Ovary (tissue), 9 donors: ENCODE measurements around the gene RAB37. TPM values are rescaled to one million over a fixed set of nuclear protein-coding genes. Genes with fewer than 3 reads are reported as not detected.

ENCODE experiments used
- DNase-seq, 5 donors: peaks; one replicate each; pipeline ENCODE4 v3.0.0-alpha.2; 2019 to 2020
- H3K27ac ChIP-seq, 2 donors: fragments of 200-600 bp; one replicate each; pipeline versions ENCODE4 v1.5.1 to v1.8.0; 2019 to 2022
- H3K27me3 ChIP-seq: fragments of 200-600 bp; one replicate; pipeline ENCODE4 v1.8.0; 2022
- H3K36me3 ChIP-seq: fragments of 200-600 bp; sonication (generic); one replicate; pipeline ENCODE4 v1.5.1; 2019
- H3K4me1 ChIP-seq: one replicate; pipeline ENCODE4 v1.8.1; 2013; ENCODE audit warnings: mild to moderate bottlenecking, moderate library complexity; ENCODE audit not compliant: insufficient read depth
- H3K4me3 ChIP-seq: fragments of 200-600 bp; sonication (generic); one replicate; pipeline ENCODE4 v1.5.1; 2017
- H3K9me3 ChIP-seq, 2 donors: fragments of 200-600 bp in 1 of 2; sonication (generic) in 1 of 2; one replicate each; pipeline versions ENCODE4 v1.5.1 to v1.8.1; 2013 to 2019; ENCODE audit warnings: mild to moderate bottlenecking in 1 of 2, moderate library complexity in 1 of 2
- CTCF ChIP-seq, 3 donors: fragments of 450-650 bp in 2 of 3; fragments of 200-600 bp in 1 of 3; IDR thresholded peaks; one replicate each; pipeline versions ENCODE4 v1.5.1 to v1.8.0; 2016 to 2022; ENCODE audit warnings: antibody characterized with exemption in 3 of 3, mild to moderate bottlenecking in 1 of 3
- EP300 ChIP-seq: sonication (generic); formaldehyde crosslinking; IDR thresholded peaks from one replicate; pipeline ENCODE4 v1.6.1; 2017; ENCODE audit warnings: antibody characterized with exemption
- POLR2A ChIP-seq: fragments of 450-650 bp; IDR thresholded peaks from one replicate; pipeline ENCODE4 v1.6.1; 2017; ENCODE audit warnings: antibody characterized with exemption, mild to moderate bottlenecking, moderate library complexity
- WGBS, 3 donors: extraction: QIAGEN DNeasy Blood & Tissue Kit in 1 of 3; methylation state at CpG; one replicate each; pipeline versions ENCODE4 v1.1.5 to v1.1.7; 2013 to 2017; 5-methylcytosine and 5-hydroxymethylcytosine counted together
- intact Hi-C, 4 donors: fragments of 100-400 bp; cut with DNase I; formaldehyde crosslinking; loops; one replicate each; pipeline versions ENCODE4 v1.11.0 to v1.15.1; 2022 to 2023
- polyA plus RNA-seq, 2 donors: library from polyadenylated mRNA; stranded (reverse); fragments of 200-250 nt in 1 of 2; fragments of 350-450 nt in 1 of 2; fragmentation: Illumina TruSeq in 1 of 2; extraction: RNeasy Lipid Tissue Mini Kit (QIAGEN cat#74804) in 1 of 2; gene quantifications; one replicate each; pipeline ENCODE4 v1.2.3, GENCODE V29; 2013 to 2014
- total RNA-seq, 7 donors: library from RNA; depleted of rRNA in 2 of 7; stranded (reverse); fragments of >200 nt in 2 of 7; fragmentation: NEBNext Ultra II Directional in 3 of 7; extraction: Animal tissue kit (Norgen Biotek cat#: 25700) in 3 of 7; gene quantifications; one replicate each; pipeline versions ENCODE4 v1.1.0 to v1.2.4, GENCODE V29; 2016 to 2023
- donor health status: DM: no; HTN: no; CAD: no; lungs with moderate emphysema.
- donor health status: DM: no; HTN: no; CAD: no.
- donor health status: Bipolar disorder and iron deficiency.
- donor health status: DM: yes; HTN: yes; CAD: no.
- donor health status: DM: no; HTN: no; CAD: no.
- donor health status: DM: yes; HTN: yes; CAD: no.

RAB37 gene
- total and polyA plus RNA-seq, 9 donors = 0.45 to 2.4 (median 0.58) TPM; not detected in 2

- no peak for TF ChIP-seq CTCF (IDR thresholded peaks at IDR 0.05)
- TF ChIP-seq POLR2A = no peak
- TF ChIP-seq EP300 = no peak
- no peaks in the 10 kb centered on the region for H3K36me3 ChIP-seq
- H3K27ac ChIP-seq = peak overlapping the region in 1 of 2 donors; percentile 20
- H3K9me3 ChIP-seq = no peaks in the 10 kb centered on the region
- DNase-seq = peak in 1 of 5 donors; percentile 63
- H3K4me3 ChIP-seq = no peak overlapping the region
- 53 to 62% (median 61%) methylated on average over 17 of the region's 17 CpGs for WGBS, 3 donors
- intact Hi-C loops = no loop called here
- H3K27me3 ChIP-seq = no peaks in the 10 kb centered on the region
- H3K4me1 ChIP-seq = peaks cover 5% of the 10 kb centered on the region
Measured at GRCh38 chr17:74768069-74768762, 31.2 kb downstream of the RAB37 start.

- Histone ChIP-seq H3K36me3 (no peaks in the 10 kb centered on the region), H3K4me1 (peaks cover 2% of the 10 kb centered on the region), H3K27me3 (no peaks in the 10 kb centered on the region), H3K4me3 (no peak overlapping the region), H3K27ac (no peak overlapping the region), H3K9me3 (no peaks in the 10 kb centered on the region)
- DNase-seq = no peak
- WGBS, 3 donors = 65 to 72% (median 71%) methylated on average over 7 of the region's 7 CpGs
- no peak for TF ChIP-seq EP300
- intact Hi-C loops = no loop called here
Measured at GRCh38 chr17:74768763-74769114, 31.7 kb downstream of the RAB37 start.

GRCh38 chr17:74769266-74769855 lies 32.3 kb downstream of the RAB37 start:
- TF ChIP-seq EP300 = no peak
- no peak for TF ChIP-seq POLR2A
- no peak for TF ChIP-seq CTCF (IDR thresholded peaks at IDR 0.05)
- no peaks in the 10 kb centered on the region for H3K36me3 ChIP-seq
- no peak for DNase-seq
- intact Hi-C loops = no loop called here
- no peaks in the 10 kb centered on the region for H3K4me1 ChIP-seq
- H3K27ac ChIP-seq = no peak overlapping the region
- H3K27me3 ChIP-seq = no peaks in the 10 kb centered on the region
- H3K9me3 ChIP-seq = no peaks in the 10 kb centered on the region
- H3K4me3 ChIP-seq = no peak overlapping the region
- 33 to 42% (median 42%) methylated on average over 6 of the region's 6 CpGs for WGBS, 3 donors

- TF ChIP-seq EP300 (no peak), CTCF (IDR thresholded peaks at IDR 0.05) (no peak), POLR2A (no peak)
- intact Hi-C loops = no loop called here
- no peaks in the 10 kb centered on the region for H3K9me3 ChIP-seq
- no peaks in the 10 kb centered on the region for H3K4me1 ChIP-seq
- no peaks in the 10 kb centered on the region for H3K36me3 ChIP-seq
- DNase-seq = no peak
- no peak overlapping the region for H3K27ac ChIP-seq
- WGBS, 3 donors = 50 to 58% (median 51%) methylated on average over 5 of the region's 5 CpGs
- H3K27me3 ChIP-seq = no peaks in the 10 kb centered on the region
- H3K4me3 ChIP-seq = no peak overlapping the region
Measured at GRCh38 chr17:74769856-74770497, 32.9 kb downstream of the RAB37 start.
